GM12878 (cell line): Measurements from ENCODE around the gene DRAP1. TPM values are rescaled to one million over a fixed set of nuclear protein-coding genes. Genes with fewer than 3 reads are reported as not detected.

Experiments
- BCL11A ChIP-seq: IDR thresholded peaks from 2 replicates; pipeline ENCODE4 v1.6.1; 2011; ENCODE audit warnings: low read depth, low read length
- DPF2 ChIP-seq: fragments of 450-650 bp; IDR thresholded peaks from 2 replicates; pipeline ENCODE4 v1.6.1; 2017; ENCODE audit warnings: mild to moderate bottlenecking
- HDGF ChIP-seq: fragments of 450-650 bp; IDR thresholded peaks from 2 replicates; pipeline ENCODE4 v1.6.1; 2016; ENCODE audit warnings: antibody characterized with exemption
- IKZF2 ChIP-seq, 2 experiments: fragments of 450-650 bp; IDR thresholded peaks; 2 replicates each; pipeline ENCODE4 v1.6.1; 2017; ENCODE audit warnings: mild to moderate bottlenecking in 2 of 2, moderate library complexity in 2 of 2
- IRF4 ChIP-seq: IDR thresholded peaks from 2 replicates; pipeline ENCODE4 v1.6.1; 2011; ENCODE audit warnings: low read depth, low read length
- KLF5 ChIP-seq: fragments of 450-650 bp; IDR thresholded peaks from 2 replicates; pipeline ENCODE4 v1.6.1; 2014; ENCODE audit warnings: mild to moderate bottlenecking; ENCODE audit not compliant: partially characterized antibody
- MTA2 ChIP-seq: fragments of 450-650 bp; IDR thresholded peaks from 2 replicates; pipeline ENCODE4 v1.6.1; 2016; ENCODE audit warnings: low read depth, mild to moderate bottlenecking, moderate library complexity
- MYC ChIP-seq: IDR thresholded peaks from 2 replicates; pipeline ENCODE4 v1.6.1; 2011; ENCODE audit warnings: mild to moderate bottlenecking, low read length, moderate library complexity, inconsistent platforms; ENCODE audit not compliant: insufficient read depth, insufficient replicate concordance, insufficient read length, severe bottlenecking
- NFYB ChIP-seq: IDR thresholded peaks from 2 replicates; pipeline ENCODE4 v1.6.1; 2011; ENCODE audit warnings: low read depth, mild to moderate bottlenecking, low read length, improper control_type of control experiment, moderate library complexity; ENCODE audit not compliant: insufficient read depth
- POLR2AphosphoS2 ChIP-seq: IDR thresholded peaks from 2 replicates; pipeline ENCODE4 v1.6.1; 2011; ENCODE audit warnings: low read depth, mild to moderate bottlenecking, low read length, improper control_type of control experiment, moderate library complexity
- POLR2AphosphoS5 ChIP-seq: IDR thresholded peaks from 2 replicates; pipeline ENCODE4 v1.6.1; 2011; ENCODE audit warnings: mild to moderate bottlenecking, low read length, inconsistent platforms
- POU2F2 ChIP-seq: IDR thresholded peaks from 3 replicates; pipeline ENCODE4 v1.6.1; 2011; ENCODE audit warnings: low read depth, mild to moderate bottlenecking, low read length, borderline replicate concordance
- RFX5 ChIP-seq: IDR thresholded peaks from 2 replicates; pipeline ENCODE4 v1.6.1; 2011; ENCODE audit warnings: low read depth, low read length, improper control_type of control experiment
- TBL1XR1 ChIP-seq: IDR thresholded peaks from 2 replicates; pipeline ENCODE4 v1.6.1; 2012; ENCODE audit warnings: low read depth, low read length, improper control_type of control experiment
- TCF12 ChIP-seq: IDR thresholded peaks from 2 replicates; pipeline ENCODE4 v1.6.1; 2011; ENCODE audit warnings: low read depth, mild to moderate bottlenecking, low read length
- YBX1 ChIP-seq: fragments of 450-650 bp; IDR thresholded peaks from 2 replicates; pipeline ENCODE4 v1.6.1; 2016; ENCODE audit warnings: antibody characterized with exemption
- YY1 ChIP-seq: IDR thresholded peaks from 2 replicates; pipeline ENCODE4 v1.6.1; 2011; ENCODE audit warnings: low read depth, mild to moderate bottlenecking, low read length
- ZZZ3 ChIP-seq: IDR thresholded peaks from 2 replicates; pipeline ENCODE4 v1.6.1; 2011; ENCODE audit warnings: low read depth; ENCODE audit not compliant: control insufficient read depth, insufficient read length
- polyA plus RNA-seq, 11 experiments: library from polyadenylated mRNA; depleted of rRNA in 4 of 11; unstranded in 6 of 11; stranded (reverse) in 5 of 11; fragments of >200 nt; fragmentation: Nextera tagmentation in 4 of 11; fragmentation: Illumina TruSeq in 1 of 11; extraction: Ambion mirVana in 4 of 11; extraction: Trizol in 1 of 11; gene quantifications; 1 replicate in 1 of 11; 2 replicates in 10 of 11; pipeline versions ENCODE4 v1.2.1 to v1.2.3, GENCODE V29; 2011 to 2016; ENCODE audit warnings: inconsistent platforms in 2 of 11, missing spikeins in 2 of 11, low read depth in 1 of 11
- total RNA-seq, 4 experiments: library from RNA; depleted of rRNA in 3 of 4; stranded (reverse); fragments of >200 nt in 3 of 4; fragmentation: Illumina TruSeq in 1 of 4; extraction: Trizol in 1 of 4; gene quantifications; 2 replicates each; pipeline versions ENCODE4 v1.2.1 to v1.2.3, GENCODE V29; 2013 to 2021
- TF ChIP-seq, protein P1 (sequence below): IDR thresholded peaks from 2 replicates; pipeline ENCODE4 v1.6.1; 2011; ENCODE audit warnings: mild to moderate bottlenecking, low read depth, low read length, moderate library complexity; ENCODE audit not compliant: insufficient replicate concordance
- TF ChIP-seq, protein P2 (sequence below): fragments of 450-650 bp; IDR thresholded peaks from 2 replicates; pipeline ENCODE4 v1.6.1; 2016; ENCODE audit warnings: mild to moderate bottlenecking, moderate library complexity, borderline replicate concordance
- TF ChIP-seq, protein P3 (sequence below): IDR thresholded peaks from 2 replicates; pipeline ENCODE4 v1.6.1; 2011; ENCODE audit warnings: borderline replicate concordance, low read depth, mild to moderate bottlenecking, moderate library complexity, mixed read lengths, low read length; ENCODE audit not compliant: insufficient read depth; ENCODE audit errors: extremely low read length
- TF ChIP-seq, protein P4 (sequence below): fragments of 450-650 bp; IDR thresholded peaks from 2 replicates; pipeline ENCODE4 v1.6.1; 2017; ENCODE audit warnings: mild to moderate bottlenecking, moderate library complexity

DRAP1 gene
- total and polyA plus RNA-seq, 10 of the 15 experiments (the other 5 are each of a cell fraction or from before 2014, with no cell fraction given): 9.4 to 163 (median 114) TPM

DNA sequence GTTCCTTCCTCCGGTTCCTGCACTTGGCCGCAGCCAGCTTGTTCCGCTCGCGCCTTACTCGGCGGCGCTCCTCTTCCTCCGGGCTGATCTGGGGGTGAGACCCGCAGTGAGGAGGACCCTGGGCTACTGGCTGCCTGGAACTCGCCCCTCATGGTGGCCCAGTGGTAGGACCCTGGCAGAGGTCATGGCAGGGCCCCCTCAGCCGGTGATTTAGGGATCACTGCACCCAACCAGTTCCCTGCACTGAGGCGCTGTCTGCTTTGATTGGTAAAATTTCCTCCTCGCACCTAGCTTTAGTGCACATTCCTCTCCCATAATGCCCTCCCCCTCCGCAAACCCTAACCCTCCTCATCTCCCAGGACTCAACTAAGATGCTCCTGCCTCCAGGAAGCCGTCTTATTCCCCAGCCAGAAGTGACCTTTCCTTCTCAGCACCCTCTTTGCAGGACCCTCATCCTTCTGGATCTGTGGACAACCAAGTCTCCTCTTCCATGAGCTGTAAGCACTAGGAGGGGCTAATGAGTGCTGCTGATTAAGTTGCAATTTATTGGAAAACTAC is 25.1 kb upstream of the DRAP1 start (continued):
- TF ChIP-seq HDGF (0 out of 2 replicates have a peak, but pooled peaks have one; percentile 16), POLR2AphosphoS5 (peak; percentile 71), YY1 (no peak), MTA2 (no peak), IKZF2 (IDR thresholded peaks at IDR 0.05) (no peak; a peak in 1 of 4 replicates), RFX5 (no peak), MYC (no peak), BCL11A (no peak), YBX1 (no peak), POLR2AphosphoS2 (no peak), POU2F2 (no peak), IRF4 (no peak), TCF12 (no peak), KLF5 (no peak), DPF2 (no peak), ZZZ3 (no peak), NFYB (0 out of 2 replicates have a peak, but pooled peaks have one; percentile 31), TBL1XR1 (no peak)
- TF ChIP-seq, protein P1, sequence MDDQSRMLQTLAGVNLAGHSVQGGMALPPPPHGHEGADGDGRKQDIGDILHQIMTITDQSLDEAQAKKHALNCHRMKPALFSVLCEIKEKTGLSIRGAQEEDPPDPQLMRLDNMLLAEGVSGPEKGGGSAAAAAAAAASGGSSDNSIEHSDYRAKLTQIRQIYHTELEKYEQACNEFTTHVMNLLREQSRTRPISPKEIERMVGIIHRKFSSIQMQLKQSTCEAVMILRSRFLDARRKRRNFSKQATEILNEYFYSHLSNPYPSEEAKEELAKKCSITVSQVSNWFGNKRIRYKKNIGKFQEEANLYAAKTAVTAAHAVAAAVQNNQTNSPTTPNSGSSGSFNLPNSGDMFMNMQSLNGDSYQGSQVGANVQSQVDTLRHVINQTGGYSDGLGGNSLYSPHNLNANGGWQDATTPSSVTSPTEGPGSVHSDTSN: no peak
- TF ChIP-seq, protein P2, sequence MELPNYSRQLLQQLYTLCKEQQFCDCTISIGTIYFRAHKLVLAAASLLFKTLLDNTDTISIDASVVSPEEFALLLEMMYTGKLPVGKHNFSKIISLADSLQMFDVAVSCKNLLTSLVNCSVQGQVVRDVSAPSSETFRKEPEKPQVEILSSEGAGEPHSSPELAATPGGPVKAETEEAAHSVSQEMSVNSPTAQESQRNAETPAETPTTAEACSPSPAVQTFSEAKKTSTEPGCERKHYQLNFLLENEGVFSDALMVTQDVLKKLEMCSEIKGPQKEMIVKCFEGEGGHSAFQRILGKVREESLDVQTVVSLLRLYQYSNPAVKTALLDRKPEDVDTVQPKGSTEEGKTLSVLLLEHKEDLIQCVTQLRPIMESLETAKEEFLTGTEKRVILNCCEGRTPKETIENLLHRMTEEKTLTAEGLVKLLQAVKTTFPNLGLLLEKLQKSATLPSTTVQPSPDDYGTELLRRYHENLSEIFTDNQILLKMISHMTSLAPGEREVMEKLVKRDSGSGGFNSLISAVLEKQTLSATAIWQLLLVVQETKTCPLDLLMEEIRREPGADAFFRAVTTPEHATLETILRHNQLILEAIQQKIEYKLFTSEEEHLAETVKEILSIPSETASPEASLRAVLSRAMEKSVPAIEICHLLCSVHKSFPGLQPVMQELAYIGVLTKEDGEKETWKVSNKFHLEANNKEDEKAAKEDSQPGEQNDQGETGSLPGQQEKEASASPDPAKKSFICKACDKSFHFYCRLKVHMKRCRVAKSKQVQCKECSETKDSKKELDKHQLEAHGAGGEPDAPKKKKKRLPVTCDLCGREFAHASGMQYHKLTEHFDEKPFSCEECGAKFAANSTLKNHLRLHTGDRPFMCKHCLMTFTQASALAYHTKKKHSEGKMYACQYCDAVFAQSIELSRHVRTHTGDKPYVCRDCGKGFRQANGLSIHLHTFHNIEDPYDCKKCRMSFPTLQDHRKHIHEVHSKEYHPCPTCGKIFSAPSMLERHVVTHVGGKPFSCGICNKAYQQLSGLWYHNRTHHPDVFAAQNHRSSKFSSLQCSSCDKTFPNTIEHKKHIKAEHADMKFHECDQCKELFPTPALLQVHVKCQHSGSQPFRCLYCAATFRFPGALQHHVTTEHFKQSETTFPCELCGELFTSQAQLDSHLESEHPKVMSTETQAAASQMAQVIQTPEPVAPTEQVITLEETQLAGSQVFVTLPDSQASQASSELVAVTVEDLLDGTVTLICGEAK: peak; percentile 79
- TF ChIP-seq, protein P3, sequence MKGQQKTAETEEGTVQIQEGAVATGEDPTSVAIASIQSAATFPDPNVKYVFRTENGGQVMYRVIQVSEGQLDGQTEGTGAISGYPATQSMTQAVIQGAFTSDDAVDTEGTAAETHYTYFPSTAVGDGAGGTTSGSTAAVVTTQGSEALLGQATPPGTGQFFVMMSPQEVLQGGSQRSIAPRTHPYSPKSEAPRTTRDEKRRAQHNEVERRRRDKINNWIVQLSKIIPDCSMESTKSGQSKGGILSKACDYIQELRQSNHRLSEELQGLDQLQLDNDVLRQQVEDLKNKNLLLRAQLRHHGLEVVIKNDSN: no peak
- TF ChIP-seq, protein P4, sequence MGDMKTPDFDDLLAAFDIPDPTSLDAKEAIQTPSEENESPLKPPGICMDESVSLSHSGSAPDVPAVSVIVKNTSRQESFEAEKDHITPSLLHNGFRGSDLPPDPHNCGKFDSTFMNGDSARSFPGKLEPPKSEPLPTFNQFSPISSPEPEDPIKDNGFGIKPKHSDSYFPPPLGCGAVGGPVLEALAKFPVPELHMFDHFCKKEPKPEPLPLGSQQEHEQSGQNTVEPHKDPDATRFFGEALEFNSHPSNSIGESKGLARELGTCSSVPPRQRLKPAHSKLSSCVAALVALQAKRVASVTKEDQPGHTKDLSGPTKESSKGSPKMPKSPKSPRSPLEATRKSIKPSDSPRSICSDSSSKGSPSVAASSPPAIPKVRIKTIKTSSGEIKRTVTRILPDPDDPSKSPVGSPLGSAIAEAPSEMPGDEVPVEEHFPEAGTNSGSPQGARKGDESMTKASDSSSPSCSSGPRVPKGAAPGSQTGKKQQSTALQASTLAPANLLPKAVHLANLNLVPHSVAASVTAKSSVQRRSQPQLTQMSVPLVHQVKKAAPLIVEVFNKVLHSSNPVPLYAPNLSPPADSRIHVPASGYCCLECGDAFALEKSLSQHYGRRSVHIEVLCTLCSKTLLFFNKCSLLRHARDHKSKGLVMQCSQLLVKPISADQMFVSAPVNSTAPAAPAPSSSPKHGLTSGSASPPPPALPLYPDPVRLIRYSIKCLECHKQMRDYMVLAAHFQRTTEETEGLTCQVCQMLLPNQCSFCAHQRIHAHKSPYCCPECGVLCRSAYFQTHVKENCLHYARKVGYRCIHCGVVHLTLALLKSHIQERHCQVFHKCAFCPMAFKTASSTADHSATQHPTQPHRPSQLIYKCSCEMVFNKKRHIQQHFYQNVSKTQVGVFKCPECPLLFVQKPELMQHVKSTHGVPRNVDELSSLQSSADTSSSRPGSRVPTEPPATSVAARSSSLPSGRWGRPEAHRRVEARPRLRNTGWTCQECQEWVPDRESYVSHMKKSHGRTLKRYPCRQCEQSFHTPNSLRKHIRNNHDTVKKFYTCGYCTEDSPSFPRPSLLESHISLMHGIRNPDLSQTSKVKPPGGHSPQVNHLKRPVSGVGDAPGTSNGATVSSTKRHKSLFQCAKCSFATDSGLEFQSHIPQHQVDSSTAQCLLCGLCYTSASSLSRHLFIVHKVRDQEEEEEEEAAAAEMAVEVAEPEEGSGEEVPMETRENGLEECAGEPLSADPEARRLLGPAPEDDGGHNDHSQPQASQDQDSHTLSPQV: no peak
